Measurements from ENCODE around the gene TTC17. TPM values are rescaled to one million over a fixed set of nuclear protein-coding genes. Genes with fewer than 3 reads are reported as not detected.

The TTC17 gene
- total and polyA plus RNA-seq, 9 of the 15 experiments (the other 6 are each of a cell fraction or from before 2014, with no cell fraction given) = 19.7 to 99.1 (median 53.3) TPM

DNA sequence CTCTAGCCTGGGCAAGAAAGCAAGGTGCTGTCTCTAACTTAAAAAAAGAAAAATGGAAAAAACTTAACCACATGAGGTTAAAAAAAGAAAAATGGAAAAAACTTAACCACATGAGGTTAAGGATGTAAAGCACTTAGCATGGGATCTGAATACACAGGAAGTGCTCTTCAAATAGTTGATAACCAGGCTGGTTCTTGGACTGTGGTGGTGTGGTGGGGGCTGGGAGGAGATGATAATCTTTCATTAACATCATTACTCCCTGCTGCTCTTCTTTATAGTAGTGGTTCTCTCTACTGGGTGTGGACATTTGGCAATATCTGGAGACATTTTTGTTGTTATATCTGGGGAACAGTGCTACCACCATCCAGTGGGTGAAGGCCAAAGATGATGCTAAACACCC, 88.4 kb downstream of the TTC17 start (continued):
- no peak for TF ChIP-seq PHTF2 (CRISPR knock-in tag; IDR thresholded peaks at IDR 0.05)

DNA sequence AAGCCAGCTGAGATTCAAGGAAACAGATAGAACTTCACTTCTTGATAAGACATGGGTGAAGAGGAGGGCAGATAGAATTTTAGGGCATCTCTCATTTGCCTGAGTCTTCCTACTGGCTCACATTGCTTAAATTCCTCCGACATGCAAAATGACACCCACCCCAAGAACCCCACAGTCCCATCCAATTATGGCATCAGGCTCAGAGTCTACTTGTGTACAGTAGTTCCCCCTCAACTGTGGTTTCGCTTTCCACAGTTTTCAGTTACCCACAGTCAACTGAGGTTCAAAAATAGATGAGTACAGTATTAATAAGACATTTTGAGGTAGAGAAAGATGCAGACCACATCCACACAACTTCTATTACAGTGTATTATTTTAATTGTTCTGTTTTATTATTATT, 99.8 kb downstream of the TTC17 start:
- no peaks in the 10 kb centered on the region for H3K27me3 ChIP-seq (ENCODE audit: control insufficient read depth in 2 of 2, insufficient read depth in 2 of 2, low read length in 2 of 2)
- H3K36me3 ChIP-seq (ENCODE audit: control insufficient read depth, insufficient read depth, low read length) = peaks cover 73% of the 10 kb centered on the region
- H3K4me1 ChIP-seq (replicated peaks in 1 of 2; ENCODE audit: control insufficient read depth in 2 of 2, insufficient read depth in 2 of 2, low read length in 2 of 2) = no peaks in the 10 kb centered on the region
- intact Hi-C loops (cut with micrococcal nuclease) (no loop called here), in situ Hi-C loops (cut with MboI) (no loop called here)
- no peak overlapping the region for H3K27ac ChIP-seq (ENCODE audit: extremely low read depth, low read depth, low read length)
- H2AFZ ChIP-seq (ENCODE audit: low read depth, low read length) = no peak overlapping the region
- no peaks in the 10 kb centered on the region for H3K9me1 ChIP-seq (ENCODE audit: control insufficient read depth, insufficient read depth, low read length)
- H3K9ac ChIP-seq (ENCODE audit: insufficient read depth in 1 of 2, low read depth in 2 of 2, low read length in 2 of 2) = no peak overlapping the region
- no peaks in the 10 kb centered on the region for H4K20me1 ChIP-seq (replicated peaks; ENCODE audit: control insufficient read depth, insufficient read depth, low read length)
- no peak overlapping the region for H3K4me3 ChIP-seq
- ChIA-PET POLR2A (no interaction called here), CTCF (ENCODE audit: low intra/inter-chr PET ratio) (no interaction called here)
- TF ChIP-seq, protein P1, sequence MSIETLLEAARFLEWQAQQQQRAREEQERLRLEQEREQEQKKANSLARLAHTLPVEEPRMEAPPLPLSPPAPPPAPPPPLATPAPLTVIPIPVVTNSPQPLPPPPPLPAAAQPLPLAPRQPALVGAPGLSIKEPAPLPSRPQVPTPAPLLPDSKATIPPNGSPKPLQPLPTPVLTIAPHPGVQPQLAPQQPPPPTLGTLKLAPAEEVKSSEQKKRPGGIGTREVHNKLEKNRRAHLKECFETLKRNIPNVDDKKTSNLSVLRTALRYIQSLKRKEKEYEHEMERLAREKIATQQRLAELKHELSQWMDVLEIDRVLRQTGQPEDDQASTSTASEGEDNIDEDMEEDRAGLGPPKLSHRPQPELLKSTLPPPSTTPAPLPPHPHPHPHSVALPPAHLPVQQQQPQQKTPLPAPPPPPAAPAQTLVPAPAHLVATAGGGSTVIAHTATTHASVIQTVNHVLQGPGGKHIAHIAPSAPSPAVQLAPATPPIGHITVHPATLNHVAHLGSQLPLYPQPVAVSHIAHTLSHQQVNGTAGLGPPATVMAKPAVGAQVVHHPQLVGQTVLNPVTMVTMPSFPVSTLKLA (conservative IDR thresholded peaks at IDR 0.05) = no peak
- TF ChIP-seq, protein P2, sequence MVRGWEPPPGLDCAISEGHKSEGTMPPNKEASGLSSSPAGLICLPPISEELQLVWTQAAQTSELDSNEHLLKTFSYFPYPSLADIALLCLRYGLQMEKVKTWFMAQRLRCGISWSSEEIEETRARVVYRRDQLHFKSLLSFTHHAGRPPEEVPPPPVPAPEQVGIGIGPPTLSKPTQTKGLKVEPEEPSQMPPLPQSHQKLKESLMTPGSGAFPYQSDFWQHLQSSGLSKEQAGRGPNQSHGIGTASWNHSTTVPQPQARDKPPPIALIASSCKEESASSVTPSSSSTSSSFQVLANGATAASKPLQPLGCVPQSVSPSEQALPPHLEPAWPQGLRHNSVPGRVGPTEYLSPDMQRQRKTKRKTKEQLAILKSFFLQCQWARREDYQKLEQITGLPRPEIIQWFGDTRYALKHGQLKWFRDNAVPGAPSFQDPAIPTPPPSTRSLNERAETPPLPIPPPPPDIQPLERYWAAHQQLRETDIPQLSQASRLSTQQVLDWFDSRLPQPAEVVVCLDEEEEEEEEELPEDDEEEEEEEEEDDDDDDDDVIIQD (CRISPR knock-in tag; IDR thresholded peaks at IDR 0.05) = no peak
- TF ChIP-seq PURB (CRISPR knock-in tag; IDR thresholded peaks at IDR 0.05; ENCODE audit: low read depth) = no peak
- no peak for TF ChIP-seq NEUROD1 (IDR thresholded peaks at IDR 0.05; ENCODE audit: borderline replicate concordance, low read depth, low read length, partially characterized antibody)
- no peak for TF ChIP-seq ZNF282 (CRISPR knock-in tag; IDR thresholded peaks at IDR 0.05)
- no peak for TF ChIP-seq OTX1 (CRISPR knock-in tag; IDR thresholded peaks at IDR 0.05)
- no peak for TF ChIP-seq POLR2B (IDR thresholded peaks at IDR 0.05; ENCODE audit: low read depth, partially characterized antibody)
- TF ChIP-seq ZNF253 (CRISPR knock-in tag; conservative IDR thresholded peaks at IDR 0.05) = no peak
- no peak for TF ChIP-seq NR3C1 (CRISPR knock-in tag; IDR thresholded peaks at IDR 0.05)
- BruUV-seq (replicated peaks) = no TSS peak
- no peaks in the 10 kb centered on the region; the same call in 1 of the 2 replicates for H3K9me3 ChIP-seq (replicated peaks; ENCODE audit: control insufficient read depth, insufficient read depth, low read depth, low read length)
- no peaks in the 10 kb centered on the region for H3K79me2 ChIP-seq (ENCODE audit: control insufficient read depth, insufficient read depth, low read length)
- no peak overlapping the region for H3K4me2 ChIP-seq (ENCODE audit: insufficient read depth, low read length)
- FAIRE-seq = no peak
- WGBS (ENCODE audit: insufficient coverage, low coverage, missing lambda C conversion rate) = 47% methylated on average over 2 of the region's 2 CpGs
- no peak for ATAC-seq
- DNase-seq (ENCODE audit: extremely low read depth in 1 of 4, low spot score in 3 of 4) = no peak

Measured in K562 (cell line).